Measurements from ENCODE around the gene GCM1. TPM values are rescaled to one million over a fixed set of nuclear protein-coding genes. Genes with fewer than 3 reads are reported as not detected.

GCM1 gene
- total RNA-seq, 4 donors from 2014 or later: 0.36 TPM; not detected in 3

GRCh38 chr6:53119772-53120409 lies 28.8 kb downstream of the GCM1 start:
- DNase-seq (ENCODE audit: low spot score): no peak
- TF ChIP-seq CTCF (IDR thresholded peaks at IDR 0.05): no peak
- ATAC-seq (ENCODE audit: low FRiP score): no peak

GRCh38 chr6:53119349-53119748 lies 29.3 kb downstream of the GCM1 start:
- ATAC-seq (ENCODE audit: low FRiP score) (no peak), DNase-seq (ENCODE audit: low spot score) (no peak)
- TF ChIP-seq CTCF (IDR thresholded peaks at IDR 0.05): no peak

GRCh38 chr6:53115741-53116140 lies 32.9 kb downstream of the GCM1 start:
- TF ChIP-seq CTCF (IDR thresholded peaks at IDR 0.05): no peak
- DNase-seq (ENCODE audit: low spot score): no peak
- ATAC-seq (ENCODE audit: low FRiP score): no peak

GRCh38 chr6:53115113-53115512 lies 33.5 kb downstream of the GCM1 start:
- no peak for TF ChIP-seq CTCF (IDR thresholded peaks at IDR 0.05)

GRCh38 chr6:53113742-53114141 lies 34.9 kb downstream of the GCM1 start:
- no peak for ATAC-seq (ENCODE audit: low FRiP score)
- no peak for TF ChIP-seq CTCF (IDR thresholded peaks at IDR 0.05)

More at GRCh38 chr6:53115113-53115512, 33.5 kb downstream of the GCM1 start:
- DNase-seq (ENCODE audit: low spot score) (no peak), ATAC-seq (ENCODE audit: low FRiP score) (no peak)

GRCh38 chr6:53112871-53113270 lies 35.8 kb downstream of the GCM1 start:
- ATAC-seq (ENCODE audit: low FRiP score) (no peak), DNase-seq (ENCODE audit: low spot score) (no peak)
- TF ChIP-seq CTCF (IDR thresholded peaks at IDR 0.05): no peak

More at GRCh38 chr6:53113742-53114141, 34.9 kb downstream of the GCM1 start:
- DNase-seq (ENCODE audit: low spot score): no peak

GRCh38 chr6:53112404-53112803 lies 36.2 kb downstream of the GCM1 start:
- no peak for TF ChIP-seq CTCF (IDR thresholded peaks at IDR 0.05)
- no peak for DNase-seq (ENCODE audit: low spot score)
- ATAC-seq (ENCODE audit: low FRiP score): no peak

Measured in omental fat pad (tissue), 4 donors.